GM12878 (cell line): ENCODE data around the gene TBKBP1. TPM values are rescaled to one million over a fixed set of nuclear protein-coding genes. Genes with fewer than 3 reads are reported as not detected.

ENCODE experiments used
- BCL11A ChIP-seq: IDR thresholded peaks from 2 replicates; pipeline ENCODE4 v1.6.1; 2011; ENCODE audit warnings: low read depth, low read length
- BHLHE40 ChIP-seq, 2 experiments: fragments of 450-650 bp in 1 of 2; IDR thresholded peaks; 2 replicates each; pipeline ENCODE4 v1.6.1; 2011 to 2017; ENCODE audit warnings: low read depth in 2 of 2, borderline replicate concordance in 1 of 2, improper control_type of control experiment in 1 of 2, low read length in 1 of 2, mild to moderate bottlenecking in 1 of 2
- BMI1 ChIP-seq: fragments of 450-650 bp; IDR thresholded peaks from 2 replicates; pipeline ENCODE4 v1.6.1; 2016; ENCODE audit warnings: mild to moderate bottlenecking, moderate library complexity, borderline replicate concordance
- EGR1 ChIP-seq, 2 experiments: IDR thresholded peaks; 1 replicate in 1 of 2; 2 replicates in 1 of 2; pipeline ENCODE4 v1.6.1; 2011 to 2012; ENCODE audit warnings: low read depth in 2 of 2, low read length in 2 of 2, borderline replicate concordance in 1 of 2, mild to moderate bottlenecking in 1 of 2, moderate library complexity in 1 of 2
- FOS ChIP-seq: IDR thresholded peaks from 3 replicates; pipeline ENCODE4 v1.6.1; 2011; ENCODE audit warnings: borderline replicate concordance; ENCODE audit not compliant: insufficient read length; ENCODE audit errors: extremely low read depth
- HCFC1 ChIP-seq: fragments of 150-350 bp; IDR thresholded peaks from 2 replicates; pipeline ENCODE4 v1.6.1; 2014; ENCODE audit warnings: low read length
- IKZF2 ChIP-seq, 2 experiments: fragments of 450-650 bp; IDR thresholded peaks; 2 replicates each; pipeline ENCODE4 v1.6.1; 2017; ENCODE audit warnings: mild to moderate bottlenecking in 2 of 2, moderate library complexity in 2 of 2
- KDM1A ChIP-seq: fragments of 200-600 bp; sonication (generic); IDR thresholded peaks from 2 replicates; pipeline ENCODE4 v1.6.1; 2016; ENCODE audit warnings: borderline replicate concordance
- NBN ChIP-seq: fragments of 450-650 bp; IDR thresholded peaks from 2 replicates; pipeline ENCODE4 v1.6.1; 2016
- NKRF ChIP-seq: fragments of 450-650 bp; conservative IDR thresholded peaks from 2 replicates; pipeline ENCODE4 v1.6.1; 2017; ENCODE audit warnings: mild to moderate bottlenecking, moderate library complexity
- NR2F1 ChIP-seq: fragments of 450-650 bp; conservative IDR thresholded peaks from 2 replicates; pipeline ENCODE4 v1.6.1; 2017; ENCODE audit warnings: mild to moderate bottlenecking
- SIX5 ChIP-seq: IDR thresholded peaks from 2 replicates; pipeline ENCODE4 v1.6.1; 2011; ENCODE audit warnings: mild to moderate bottlenecking, low read depth, low read length, moderate library complexity; ENCODE audit not compliant: severe bottlenecking
- SMAD1 ChIP-seq: fragments of 450-650 bp; IDR thresholded peaks from 2 replicates; pipeline ENCODE4 v1.6.1; 2018; ENCODE audit warnings: mild to moderate bottlenecking, low read depth; ENCODE audit not compliant: partially characterized antibody
- SREBF2 ChIP-seq: IDR thresholded peaks from 2 replicates; pipeline ENCODE4 v1.6.1; 2012; ENCODE audit warnings: mild to moderate bottlenecking, low read length
- TCF12 ChIP-seq: IDR thresholded peaks from 2 replicates; pipeline ENCODE4 v1.6.1; 2011; ENCODE audit warnings: low read depth, mild to moderate bottlenecking, low read length
- TCF3 ChIP-seq: IDR thresholded peaks from 2 replicates; pipeline ENCODE4 v1.6.1; 2012; ENCODE audit warnings: low read depth, mild to moderate bottlenecking, low read length, borderline replicate concordance; ENCODE audit not compliant: insufficient read depth
- TCF7 ChIP-seq: IDR thresholded peaks from 2 replicates; pipeline ENCODE4 v1.6.1; 2014; ENCODE audit warnings: antibody characterized with exemption, borderline replicate concordance
- YY1 ChIP-seq: IDR thresholded peaks from 2 replicates; pipeline ENCODE4 v1.6.1; 2011; ENCODE audit warnings: low read depth, mild to moderate bottlenecking, low read length
- ZNF622 ChIP-seq: fragments of 450-650 bp; IDR thresholded peaks from 2 replicates; pipeline ENCODE4 v1.6.1; 2017; ENCODE audit warnings: mild to moderate bottlenecking, inconsistent platforms
- polyA plus RNA-seq, 11 experiments: library from polyadenylated mRNA; depleted of rRNA in 4 of 11; unstranded in 6 of 11; stranded (reverse) in 5 of 11; fragments of >200 nt; fragmentation: Nextera tagmentation in 4 of 11; fragmentation: Illumina TruSeq in 1 of 11; extraction: Ambion mirVana in 4 of 11; extraction: Trizol in 1 of 11; gene quantifications; 1 replicate in 1 of 11; 2 replicates in 10 of 11; pipeline versions ENCODE4 v1.2.1 to v1.2.3, GENCODE V29; 2011 to 2016; ENCODE audit warnings: inconsistent platforms in 2 of 11, missing spikeins in 2 of 11, low read depth in 1 of 11
- total RNA-seq, 4 experiments: library from RNA; depleted of rRNA in 3 of 4; stranded (reverse); fragments of >200 nt in 3 of 4; fragmentation: Illumina TruSeq in 1 of 4; extraction: Trizol in 1 of 4; gene quantifications; 2 replicates each; pipeline versions ENCODE4 v1.2.1 to v1.2.3, GENCODE V29; 2013 to 2021
- TF ChIP-seq, protein P1 (sequence below): fragments of 450-650 bp; IDR thresholded peaks from 2 replicates; pipeline ENCODE4 v1.6.1; 2017; ENCODE audit warnings: low read depth, mild to moderate bottlenecking, moderate library complexity

Gene TBKBP1
- total and polyA plus RNA-seq, 10 of the 15 experiments (the other 5 are each of a cell fraction or from before 2014, with no cell fraction given) = 0.11 to 2.7 (median 0.74) TPM; not detected in 3

DNA sequence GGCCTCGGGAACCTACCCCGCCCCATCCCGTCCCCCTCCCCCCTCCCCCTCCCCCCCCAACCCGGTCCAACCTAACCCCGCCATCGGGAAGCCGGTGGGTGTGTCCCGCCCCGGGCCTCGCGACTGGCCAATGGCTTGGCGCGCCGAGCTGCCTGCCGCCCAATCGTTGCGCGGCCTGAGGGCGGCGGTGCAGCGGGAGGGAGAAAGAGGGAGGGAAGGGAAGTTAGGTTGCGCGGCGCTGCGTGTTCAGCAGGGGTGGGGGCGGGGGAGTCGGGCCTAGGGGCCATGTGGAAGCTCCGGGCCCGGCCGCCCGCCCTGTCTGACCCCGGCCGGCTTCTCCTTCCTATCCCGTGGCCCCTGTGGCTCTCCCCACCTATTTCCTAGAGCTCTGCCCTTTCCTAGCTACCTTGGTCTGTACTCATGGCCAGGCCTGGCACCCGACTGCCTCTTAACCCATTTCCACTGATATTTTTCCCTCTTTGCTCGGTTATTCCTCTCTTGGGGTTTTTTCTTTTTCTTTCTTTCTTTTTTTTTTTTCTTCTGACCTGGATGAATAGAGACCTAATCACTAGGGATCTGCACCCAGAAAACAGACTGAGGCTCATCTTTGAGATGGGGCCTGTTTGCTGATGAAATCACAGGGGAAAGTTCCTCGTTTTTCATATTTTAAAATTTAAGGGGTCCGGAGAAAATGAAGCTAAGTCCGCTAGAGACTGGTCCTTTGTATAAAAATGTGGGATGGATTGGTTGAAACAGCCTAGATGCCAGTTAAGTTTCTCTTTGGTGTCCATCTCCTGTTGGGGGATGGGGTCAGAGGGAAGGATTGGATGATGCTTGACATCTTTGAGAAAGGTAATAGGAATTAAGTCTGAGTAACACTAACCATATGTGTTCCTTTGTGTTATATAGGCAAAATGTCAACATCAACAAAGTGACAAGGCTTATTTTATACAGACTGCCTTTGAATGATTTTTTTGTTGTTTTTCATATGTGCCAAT, 43.1 kb upstream of the TBKBP1 start (continued):
- 0 out of 2 replicates have a peak, but pooled peaks have one; percentile 18 for TF ChIP-seq HCFC1
- no peak for TF ChIP-seq KDM1A
- peak in 1 of 2 experiments; percentile 67; a peak in 1 of 3 replicates for TF ChIP-seq EGR1 (IDR thresholded peaks at IDR 0.05; ENCODE audit: borderline replicate concordance in 1 of 2, low read depth in 2 of 2, low read length in 2 of 2)
- no peak for TF ChIP-seq IKZF2 (IDR thresholded peaks at IDR 0.05)
- peak; percentile 18 for TF ChIP-seq SIX5
- TF ChIP-seq, protein P1, sequence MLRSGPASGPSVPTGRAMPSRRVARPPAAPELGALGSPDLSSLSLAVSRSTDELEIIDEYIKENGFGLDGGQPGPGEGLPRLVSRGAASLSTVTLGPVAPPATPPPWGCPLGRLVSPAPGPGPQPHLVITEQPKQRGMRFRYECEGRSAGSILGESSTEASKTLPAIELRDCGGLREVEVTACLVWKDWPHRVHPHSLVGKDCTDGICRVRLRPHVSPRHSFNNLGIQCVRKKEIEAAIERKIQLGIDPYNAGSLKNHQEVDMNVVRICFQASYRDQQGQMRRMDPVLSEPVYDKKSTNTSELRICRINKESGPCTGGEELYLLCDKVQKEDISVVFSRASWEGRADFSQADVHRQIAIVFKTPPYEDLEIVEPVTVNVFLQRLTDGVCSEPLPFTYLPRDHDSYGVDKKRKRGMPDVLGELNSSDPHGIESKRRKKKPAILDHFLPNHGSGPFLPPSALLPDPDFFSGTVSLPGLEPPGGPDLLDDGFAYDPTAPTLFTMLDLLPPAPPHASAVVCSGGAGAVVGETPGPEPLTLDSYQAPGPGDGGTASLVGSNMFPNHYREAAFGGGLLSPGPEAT = peak; percentile 42; the same call in 1 of the 2 replicates
- no peak for TF ChIP-seq TCF7
- no peak for TF ChIP-seq SREBF2
- TF ChIP-seq FOS = peak; percentile 57
- no peak for TF ChIP-seq BCL11A
- peak; percentile 51; the same call in 1 of the 2 replicates for TF ChIP-seq NKRF
- TF ChIP-seq BHLHE40 (IDR thresholded peaks at IDR 0.05; ENCODE audit: borderline replicate concordance in 1 of 2, low read depth in 2 of 2, low read length in 1 of 2) = peak in 1 of 2 experiments; percentile 36; a peak in 1 of 4 replicates
- 0 out of 2 replicates have a peak, but pooled peaks have one; percentile 7 for TF ChIP-seq NR2F1
- peak; percentile 24; the same call in 1 of the 2 replicates for TF ChIP-seq YY1
- no peak for TF ChIP-seq BMI1
- TF ChIP-seq ZNF622 = peak; percentile 76
- TF ChIP-seq TCF12 = no peak
- peak; percentile 31 for TF ChIP-seq SMAD1
- TF ChIP-seq NBN = peak; percentile 32; the same call in 1 of the 2 replicates
- TF ChIP-seq TCF3 = 0 out of 2 replicates have a peak, but pooled peaks have one; percentile 27
